Smooth muscle cell (in vitro differentiated cells): Measurements from ENCODE around the gene PDE1A. TPM values are rescaled to one million over a fixed set of nuclear protein-coding genes. Genes with fewer than 3 reads are reported as not detected.
"Not testable (repeated sequence)": the region's sequence is repeated elsewhere in the genome, so short reads cannot be mapped to it uniquely, and the experiment has no call there.

Experiments
- DNase-seq: peaks from one replicate; lab custom pipeline; 2025; ENCODE audit not compliant: unreplicated experiment; lab: John Stamatoyannopoulos, UW
- H2AFZ ChIP-seq: fragments of 200-600 bp; sonication (generic); 2 replicates; pipeline ENCODE4 v1.6.0; 2016; ENCODE audit warnings: antibody characterized with exemption, low read depth, mild to moderate bottlenecking
- H3F3A ChIP-seq: fragments of 200-600 bp; sonication (generic); 2 replicates; pipeline ENCODE4 v1.6.0; 2017; ENCODE audit warnings: antibody characterized with exemption, low read depth
- H3K27ac ChIP-seq: fragments of 200-600 bp; sonication (generic); 2 replicates; pipeline ENCODE4 v1.5.1; 2016; ENCODE audit warnings: low read depth, mild to moderate bottlenecking
- H3K27me3 ChIP-seq: fragments of 200-600 bp; sonication (generic); 2 replicates; pipeline ENCODE4 v1.6.1; 2016; ENCODE audit warnings: low read depth, mild to moderate bottlenecking
- H3K36me3 ChIP-seq: fragments of 200-600 bp; sonication (generic); 2 replicates; pipeline ENCODE4 v1.5.1; 2016; ENCODE audit warnings: low read depth
- H3K4me1 ChIP-seq: fragments of 200-600 bp; sonication (generic); 2 replicates; pipeline ENCODE4 v1.5.1; 2016; ENCODE audit warnings: low read depth
- H3K4me2 ChIP-seq: fragments of 200-600 bp; sonication (generic); 2 replicates; pipeline ENCODE4 v1.6.0; 2016; ENCODE audit warnings: mild to moderate bottlenecking
- H3K4me3 ChIP-seq: fragments of 200-600 bp; sonication (generic); 2 replicates; pipeline ENCODE4 v1.5.1; 2016; ENCODE audit warnings: mild to moderate bottlenecking
- H3K79me2 ChIP-seq: fragments of 200-600 bp; sonication (generic); 2 replicates; pipeline ENCODE4 v1.6.0; 2016; ENCODE audit warnings: low read depth, mild to moderate bottlenecking
- H3K9ac ChIP-seq: fragments of 200-600 bp; sonication (generic); 2 replicates; pipeline ENCODE4 v1.6.0; 2016; ENCODE audit warnings: low read depth
- H3K9me3 ChIP-seq: fragments of 200-600 bp; sonication (generic); replicated peaks from 2 replicates; pipeline ENCODE4 v1.5.1; 2016; ENCODE audit warnings: low read depth
- H4K20me1 ChIP-seq: fragments of 200-600 bp; sonication (generic); 2 replicates; pipeline ENCODE4 v1.6.0; 2016; ENCODE audit warnings: low read depth
- CTCF ChIP-seq: fragments of 200-600 bp; sonication (generic); IDR thresholded peaks from 2 replicates; pipeline ENCODE4 v1.5.1; 2017; ENCODE audit warnings: borderline replicate concordance, mild to moderate bottlenecking, antibody characterized with exemption; ENCODE audit not compliant: insufficient read depth, poor library complexity, severe bottlenecking
- WGBS: methylation state at CpG from one replicate; pipeline ENCODE4 v1.1.7; 2016; ENCODE audit warnings: low lambda C conversion rate; 5-methylcytosine and 5-hydroxymethylcytosine counted together
- polyA plus RNA-seq: library from polyadenylated mRNA; unstranded; fragments of >200 nt; fragmentation: Nextera tagmentation; extraction: Ambion mirVana; gene quantifications from 2 replicates; pipeline ENCODE4 v1.2.1, GENCODE V29; 2016
- total RNA-seq: library from RNA; depleted of rRNA; stranded (reverse); fragments of >200 nt; gene quantifications from 2 replicates; pipeline ENCODE4 v1.2.3, GENCODE V29; 2014

Gene PDE1A
- total and polyA plus RNA-seq, 2 experiments from 2014 or later = 0.58 to 0.96 TPM

- 78% methylated on average over 3 of the region's 3 CpGs for WGBS
- H3K9me3 ChIP-seq = no peaks in the 10 kb centered on the region
- DNase-seq = no peak
- no peaks in the 10 kb centered on the region for H4K20me1 ChIP-seq
- H3K4me2 ChIP-seq = no peak overlapping the region
- no peak overlapping the region for H3K27ac ChIP-seq
- H3K9ac ChIP-seq = no peak overlapping the region
- peaks cover 4% of the 10 kb centered on the region for H3K4me1 ChIP-seq
- TF ChIP-seq CTCF = no peak
- no peaks in the 10 kb centered on the region for H3F3A ChIP-seq
- no peak overlapping the region for H2AFZ ChIP-seq
- no peaks in the 10 kb centered on the region for H3K27me3 ChIP-seq
- H3K79me2 ChIP-seq = no peaks in the 10 kb centered on the region
- no peak overlapping the region for H3K4me3 ChIP-seq
- no peaks in the 10 kb centered on the region for H3K36me3 ChIP-seq
Measured at GRCh38 chr2:182281276-182281675, 145.6 kb downstream of the PDE1A start.

GRCh38 chr2:182280118-182280517 is 146.7 kb downstream of the PDE1A start:
- Histone ChIP-seq H2AFZ (no peak overlapping the region), H3K9me3 (no peaks in the 10 kb centered on the region), H3K79me2 (no peaks in the 10 kb centered on the region), H3K27me3 (no peaks in the 10 kb centered on the region), H3K27ac (no peak overlapping the region), H3K4me3 (no peak overlapping the region), H3F3A (no peaks in the 10 kb centered on the region), H4K20me1 (no peaks in the 10 kb centered on the region), H3K4me1 (peaks cover 4% of the 10 kb centered on the region), H3K4me2 (no peak overlapping the region), H3K36me3 (no peaks in the 10 kb centered on the region), H3K9ac (no peak overlapping the region)
- DNase-seq = no peak
- TF ChIP-seq CTCF = no peak

GRCh38 chr2:182276662-182277061 is 150.2 kb downstream of the PDE1A start:
- H3K9ac ChIP-seq, DNase-seq, H3K27ac ChIP-seq, H3F3A ChIP-seq, H3K4me1 ChIP-seq, H2AFZ ChIP-seq, H3K36me3 ChIP-seq, H4K20me1 ChIP-seq, H3K4me2 ChIP-seq, H3K27me3 ChIP-seq, H3K9me3 ChIP-seq, H3K79me2 ChIP-seq, H3K4me3 ChIP-seq: not testable (repeated sequence)
- WGBS = 84% methylated on average over 6 of the region's 6 CpGs

GRCh38 chr2:182267971-182268370 is 158.9 kb downstream of the PDE1A start:
- Histone ChIP-seq H3K36me3 (no peaks in the 10 kb centered on the region), H3K9ac (no peak overlapping the region)
- 96% methylated on average over 1 of the region's 1 CpG for WGBS

More at GRCh38 chr2:182267971-182268370, 158.9 kb downstream of the PDE1A start:
- Histone ChIP-seq H3K4me2 (no peak overlapping the region), H4K20me1 (no peaks in the 10 kb centered on the region), H2AFZ (no peak overlapping the region), H3K9me3 (no peaks in the 10 kb centered on the region), H3K27ac (no peak overlapping the region), H3F3A (no peaks in the 10 kb centered on the region), H3K4me1 (no peaks in the 10 kb centered on the region), H3K27me3 (no peaks in the 10 kb centered on the region), H3K4me3 (no peak overlapping the region), H3K79me2 (no peaks in the 10 kb centered on the region)
- no peak for TF ChIP-seq CTCF
- DNase-seq = no peak
